ENCODE data around the gene KRT16. TPM values are rescaled to one million over a fixed set of nuclear protein-coding genes. Genes with fewer than 3 reads are reported as not detected.
"Not testable (repeated sequence)": the region's sequence is repeated elsewhere in the genome, so short reads cannot be mapped to it uniquely, and the experiment has no call there.

Gene KRT16
- polyA plus RNA-seq, 3 donors: not detected

GRCh38 chr17:41615454-41615853 lies 2.9 kb upstream of the KRT16 start:
- Mint-ChIP-seq H3K27ac (no peak overlapping the region), H3K9me3 (no peaks in the 10 kb centered on the region), H3K36me3 (no peaks in the 10 kb centered on the region), H3K27me3 (ENCODE audit: low read depth in 3 of 3) (peaks cover 3 to 7% (median 6%) of the 10 kb centered on the region in 3 donors), H3K4me3 (no peak overlapping the region), H3K4me1 (no peaks in the 10 kb centered on the region)
- Histone ChIP-seq H3K4me3 (replicated peaks in 1 of 3; ENCODE audit: low read depth in 2 of 3, low read length in 3 of 3) (no peak overlapping the region), H3K4me2 (replicated peaks; ENCODE audit: extremely low read depth, low read length, poor library complexity, severe bottlenecking) (no peak overlapping the region), H3K4me1 (ENCODE audit: control insufficient read depth in 1 of 2, insufficient read depth in 2 of 2, low read length in 2 of 2) (no peaks in the 10 kb centered on the region), H3K27me3 (ENCODE audit: control insufficient read depth in 2 of 2, insufficient read depth in 2 of 2, low read length in 2 of 2) (no peaks in the 10 kb centered on the region), H4K20me1 (ENCODE audit: insufficient read depth, low read length) (no peaks in the 10 kb centered on the region), H2AFZ (ENCODE audit: insufficient read depth, low read depth, low read length, poor library complexity, severe bottlenecking) (no peak overlapping the region), H3K36me3 (replicated peaks in 1 of 2; ENCODE audit: control insufficient read depth in 1 of 2, insufficient read depth in 2 of 2, low read length in 2 of 2) (no peaks in the 10 kb centered on the region), H3K9ac (ENCODE audit: insufficient read depth, low read length, poor library complexity, severe bottlenecking) (no peak overlapping the region), H3K27ac (ENCODE audit: low read depth in 1 of 2, low read length in 2 of 2) (no peak overlapping the region), H3K9me3 (replicated peaks in 1 of 2; ENCODE audit: control insufficient read depth in 1 of 2, insufficient read depth in 1 of 2, low read length in 2 of 2) (no peaks in the 10 kb centered on the region), H3K79me2 (ENCODE audit: insufficient read depth, low read length) (no peaks in the 10 kb centered on the region)
- intact Hi-C loops (cut with micrococcal nuclease): no loop called here
- 64% methylated on average over 5 of the region's 7 CpGs for WGBS (ENCODE audit: insufficient coverage)
- no peak for DNase-seq
- no peak for TF ChIP-seq CTCF (IDR thresholded peaks at IDR 0.05)

- H3K9ac ChIP-seq (ENCODE audit: insufficient read depth, low read length, poor library complexity, severe bottlenecking); H3K4me1 ChIP-seq (ENCODE audit: control insufficient read depth in 1 of 2, insufficient read depth in 2 of 2, low read length in 2 of 2); H3K36me3 ChIP-seq (replicated peaks in 1 of 2; ENCODE audit: control insufficient read depth in 1 of 2, insufficient read depth in 2 of 2, low read length in 2 of 2); H3K27ac Mint-ChIP-seq; DNase-seq; H3K4me2 ChIP-seq (replicated peaks; ENCODE audit: extremely low read depth, low read length, poor library complexity, severe bottlenecking); H2AFZ ChIP-seq (ENCODE audit: insufficient read depth, low read depth, low read length, poor library complexity, severe bottlenecking); H3K27ac ChIP-seq (ENCODE audit: low read depth in 1 of 2, low read length in 2 of 2); H3K9me3 ChIP-seq (replicated peaks in 1 of 2; ENCODE audit: control insufficient read depth in 1 of 2, insufficient read depth in 1 of 2, low read length in 2 of 2); H4K20me1 ChIP-seq (ENCODE audit: insufficient read depth, low read length); H3K79me2 ChIP-seq (ENCODE audit: insufficient read depth, low read length); H3K27me3 ChIP-seq (ENCODE audit: control insufficient read depth in 2 of 2, insufficient read depth in 2 of 2, low read length in 2 of 2); H3K27me3 Mint-ChIP-seq (ENCODE audit: low read depth in 3 of 3); H3K4me1 Mint-ChIP-seq; H3K9me3 Mint-ChIP-seq; H3K36me3 Mint-ChIP-seq; H3K4me3 ChIP-seq (replicated peaks in 1 of 3; ENCODE audit: low read depth in 2 of 3, low read length in 3 of 3); intact Hi-C loops (cut with micrococcal nuclease): not testable (repeated sequence)
- WGBS (ENCODE audit: insufficient coverage): 25% methylated on average over 5 of the region's 9 CpGs
- peak overlapping the region in 1 of 2 donors; percentile 46 for H3K4me3 Mint-ChIP-seq
These were observed 2.2 kb upstream of the KRT16 start for GRCh38 chr17:41614767-41615166.

Data from CD14-positive monocyte (primary cell).